ENCODE results near the gene CRBN.
A peak's percentile ranks its signal among the peaks of the same experiment; 100 is the strongest.

Gene CRBN

GRCh38 chr3:3149560-3149959 lies 29.9 kb downstream of the CRBN start:
- Mint-ChIP-seq H3K27ac (peak overlapping the region; percentile 62), H3K27me3 (no peaks in the 10 kb centered on the region), H3K9me3 (no peaks in the 10 kb centered on the region), H3K36me3 (ENCODE audit: low read depth) (peaks cover 68% of the 10 kb centered on the region), H3K4me3 (no peak overlapping the region), H3K4me1 (peaks cover 38% of the 10 kb centered on the region)
- DNase-seq (no peak), ATAC-seq (no peak)

DNA sequence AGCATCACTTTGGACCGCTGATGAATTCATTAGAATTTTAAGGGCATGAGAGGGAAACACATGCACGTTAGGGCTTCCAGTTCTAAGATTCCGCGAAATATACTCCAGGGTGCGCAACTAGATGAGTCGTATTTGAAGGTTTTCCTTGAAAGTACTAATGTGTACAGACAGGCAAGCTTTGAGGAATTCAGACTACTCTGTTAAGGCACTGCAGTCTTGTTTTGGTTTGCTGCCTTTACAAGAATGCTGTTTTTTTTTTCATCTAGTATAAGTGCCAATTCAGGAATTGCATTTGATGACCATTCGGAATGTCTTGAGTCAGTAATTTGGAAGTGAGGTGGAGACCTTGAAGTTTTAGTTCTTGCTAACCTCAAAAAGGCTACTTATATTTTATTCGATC lies 33.7 kb downstream of the CRBN start:
- Mint-ChIP-seq H3K4me3 (no peak overlapping the region), H3K27me3 (no peaks in the 10 kb centered on the region), H3K4me1 (peaks cover 38% of the 10 kb centered on the region), H3K9me3 (no peaks in the 10 kb centered on the region), H3K27ac (peak overlapping the region; percentile 74), H3K36me3 (ENCODE audit: low read depth) (peaks cover 71% of the 10 kb centered on the region)
- DNase-seq, result no peak
- no peak for ATAC-seq

- Mint-ChIP-seq H3K9me3 (no peaks in the 10 kb centered on the region), H3K4me3 (no peak overlapping the region), H3K4me1 (peaks cover 28% of the 10 kb centered on the region), H3K36me3 (ENCODE audit: low read depth) (peaks cover 79% of the 10 kb centered on the region), H3K27ac (no peak overlapping the region), H3K27me3 (no peaks in the 10 kb centered on the region)
- DNase-seq (no peak), ATAC-seq (no peak)
These were observed 37.6 kb downstream of the CRBN start for GRCh38 chr3:3141939-3142338.

- Mint-ChIP-seq H3K27ac (no peak overlapping the region), H3K9me3 (no peaks in the 10 kb centered on the region), H3K4me1 (peaks cover 40% of the 10 kb centered on the region), H3K27me3 (no peaks in the 10 kb centered on the region), H3K36me3 (ENCODE audit: low read depth) (peaks cover 71% of the 10 kb centered on the region), H3K4me3 (no peak overlapping the region)
- ATAC-seq (no peak), DNase-seq (no peak)
These were observed 42.0 kb downstream of the CRBN start for GRCh38 chr3:3137526-3137925.

DNA sequence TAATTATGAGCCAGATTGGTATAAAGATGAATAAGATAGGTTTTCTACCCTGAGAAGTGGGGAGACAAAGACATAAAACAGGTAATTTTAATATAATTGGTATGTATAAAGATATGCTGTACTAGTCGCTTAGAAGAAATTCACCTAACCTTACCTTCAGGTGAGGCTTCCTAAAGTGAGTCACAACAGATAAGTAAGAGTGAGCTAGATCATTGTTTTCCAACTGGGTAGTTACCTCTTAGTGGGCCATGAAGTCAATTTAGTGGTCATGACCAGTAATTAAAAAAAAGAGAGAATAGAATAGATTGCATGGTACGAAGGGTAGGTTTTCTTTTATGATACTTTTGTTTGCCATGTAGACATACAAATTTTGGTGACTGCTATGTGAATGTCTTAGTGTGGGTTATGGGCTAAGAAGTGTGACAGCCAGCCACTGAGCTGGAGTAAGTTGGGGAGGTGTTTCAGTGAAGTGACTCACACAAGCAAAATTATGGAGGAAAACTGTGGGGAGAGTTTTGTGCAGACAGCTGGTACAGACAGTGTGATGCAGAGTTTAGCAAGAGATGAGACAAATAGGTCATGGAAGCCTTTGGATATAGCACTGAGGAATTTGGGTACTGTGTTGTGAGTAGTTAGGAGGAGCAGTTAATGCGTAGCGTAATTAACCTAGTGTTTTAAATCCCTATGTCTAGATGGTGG lies 44.6 kb downstream of the CRBN start:
- H3K27me3 Mint-ChIP-seq, result no peaks in the 10 kb centered on the region
- H3K4me1 Mint-ChIP-seq, result peaks cover 44% of the 10 kb centered on the region
- ATAC-seq (peak; percentile 66), DNase-seq (no peak)
- peak overlapping the region; percentile 49 for H3K27ac Mint-ChIP-seq
- no peak overlapping the region for H3K4me3 Mint-ChIP-seq
- H3K9me3 Mint-ChIP-seq, result no peaks in the 10 kb centered on the region
- peaks cover 69% of the 10 kb centered on the region for H3K36me3 Mint-ChIP-seq (ENCODE audit: low read depth)

- H3K4me3 Mint-ChIP-seq, result peak overlapping the region; percentile 13
- ATAC-seq (no peak), DNase-seq (no peak)
- H3K9me3 Mint-ChIP-seq, result no peaks in the 10 kb centered on the region
- H3K27me3 Mint-ChIP-seq, result no peaks in the 10 kb centered on the region
- H3K36me3 Mint-ChIP-seq (ENCODE audit: low read depth), result peaks cover 71% of the 10 kb centered on the region
- no peak overlapping the region for H3K27ac Mint-ChIP-seq
- H3K4me1 Mint-ChIP-seq, result peaks cover 57% of the 10 kb centered on the region
These were observed 46.0 kb downstream of the CRBN start for GRCh38 chr3:3133500-3133899.

- H3K4me3 Mint-ChIP-seq, result peak overlapping the region; percentile 97
- peaks cover 58% of the 10 kb centered on the region for H3K36me3 Mint-ChIP-seq (ENCODE audit: low read depth)
- H3K27me3 Mint-ChIP-seq, result no peaks in the 10 kb centered on the region
- no peaks in the 10 kb centered on the region for H3K9me3 Mint-ChIP-seq
- no peak for ATAC-seq
- no peak for DNase-seq
- H3K4me1 Mint-ChIP-seq, result peaks cover 62% of the 10 kb centered on the region
- no peak overlapping the region for H3K27ac Mint-ChIP-seq
These were observed 49.9 kb downstream of the CRBN start for GRCh38 chr3:3129579-3129978.

DNA sequence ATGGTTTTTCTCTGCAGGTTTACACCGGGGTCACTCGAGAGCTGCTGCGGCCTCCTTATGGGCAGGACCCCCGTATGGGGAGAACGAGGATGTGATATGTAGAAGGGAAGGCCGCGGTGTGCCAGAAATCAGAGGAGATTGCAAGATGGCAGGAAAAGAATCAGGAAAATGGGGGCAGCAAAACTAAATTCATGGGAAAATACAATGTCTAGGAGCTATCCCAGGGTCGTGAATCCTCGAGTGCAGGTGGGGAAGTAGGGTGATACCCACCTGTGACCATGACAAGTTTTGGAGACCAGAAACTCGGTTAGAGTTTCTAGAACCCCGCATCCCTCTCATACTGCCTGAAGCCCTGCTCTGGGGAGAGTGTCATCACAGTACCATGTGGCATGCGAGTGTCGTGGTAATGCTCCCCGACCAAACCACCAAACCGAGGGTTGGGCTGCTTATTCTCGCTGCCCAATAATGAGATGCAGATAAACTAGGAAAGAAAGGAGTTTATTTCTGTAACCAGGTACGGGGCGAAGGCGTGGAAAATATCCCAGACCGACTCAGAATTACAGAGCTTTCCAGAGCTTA lies 52.0 kb downstream of the CRBN start:
- ATAC-seq (peak; percentile 57), DNase-seq (peak; percentile 35)
- Mint-ChIP-seq H3K4me1 (peaks cover 42% of the 10 kb centered on the region), H3K27me3 (no peaks in the 10 kb centered on the region), H3K9me3 (no peaks in the 10 kb centered on the region), H3K36me3 (ENCODE audit: low read depth) (peaks cover 45% of the 10 kb centered on the region), H3K27ac (peak overlapping the region; percentile 99), H3K4me3 (peak overlapping the region; percentile 97)

DNA sequence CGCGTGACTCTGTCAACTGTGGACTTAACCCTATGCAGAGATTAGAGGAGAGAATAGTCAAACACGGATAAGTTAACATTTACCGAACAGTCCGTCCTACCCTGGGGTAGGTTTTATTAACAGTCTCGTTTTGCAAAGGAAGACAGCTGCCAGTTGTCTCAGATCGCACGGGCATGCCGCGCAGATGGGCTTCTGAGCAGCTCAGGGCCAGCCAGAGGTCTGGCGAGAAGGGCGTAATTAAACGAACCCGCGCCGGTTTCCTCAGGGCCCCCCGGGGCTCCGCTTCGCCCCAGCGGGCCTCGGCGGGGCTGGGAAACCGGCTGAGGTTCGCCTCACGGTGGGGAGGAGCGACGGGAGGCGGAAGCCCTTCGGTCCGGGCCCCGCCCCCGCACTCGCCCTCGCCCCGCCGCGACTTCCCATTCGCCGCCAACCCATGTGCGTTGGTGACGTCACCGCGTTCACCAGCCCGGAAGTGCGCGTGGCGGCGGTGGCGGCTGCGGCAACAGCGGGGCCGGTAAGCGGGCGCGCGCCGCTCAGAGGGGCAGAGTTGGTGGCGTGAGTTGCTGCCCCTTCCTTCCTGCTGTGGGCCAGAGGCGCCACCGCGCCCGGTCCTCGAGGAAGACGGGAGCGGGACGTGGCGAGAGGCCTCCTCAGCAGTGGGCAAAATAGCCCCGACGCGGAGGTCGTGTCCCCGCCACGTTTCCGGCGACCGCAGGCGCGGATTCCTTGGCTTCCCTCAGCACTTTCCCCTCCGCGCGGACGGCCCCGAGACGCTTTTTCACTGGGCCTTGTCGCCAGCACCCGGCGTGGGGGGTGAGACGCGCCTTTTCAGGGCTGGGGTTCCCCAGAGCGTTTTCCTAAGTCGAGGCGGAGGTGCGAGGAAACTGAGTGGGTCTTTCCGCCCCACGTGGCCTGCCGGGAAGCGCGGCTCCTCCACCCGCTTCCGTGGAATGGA lies 52.7 kb downstream of the CRBN start, which contains the start of gene TRNT1:
Gene TRNT1 (plus strand): TSS at position 464 of the 955 bp plus-strand sequence. CDS start 2,101 bp downstream, outside the sequence.
- no peaks in the 10 kb centered on the region for H3K27me3 Mint-ChIP-seq
- peaks cover 42% of the 10 kb centered on the region for H3K4me1 Mint-ChIP-seq
- ATAC-seq, result peak; percentile 90

DNA sequence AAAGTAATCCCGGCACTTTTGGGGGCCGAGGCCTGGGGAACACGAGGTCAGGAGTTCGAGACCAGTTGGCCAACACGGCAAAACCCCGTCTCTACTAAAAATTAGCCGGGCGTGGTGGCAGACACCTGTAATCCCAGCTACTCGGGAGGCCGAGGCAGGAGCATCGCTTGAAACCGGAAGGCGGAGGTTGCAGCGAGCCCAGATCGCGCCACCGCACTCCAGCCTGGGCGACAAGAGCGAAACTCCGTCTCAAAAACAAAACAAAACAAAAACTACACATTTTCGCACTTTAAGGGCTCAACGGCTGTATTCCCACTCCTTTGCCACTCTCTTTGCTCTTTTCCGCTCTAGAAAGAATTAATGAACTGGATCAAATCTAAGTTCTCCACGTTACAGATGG lies 53.5 kb downstream of the CRBN start:
- ATAC-seq (no peak), DNase-seq (no peak)
- no peaks in the 10 kb centered on the region for H3K27me3 Mint-ChIP-seq
- H3K4me1 Mint-ChIP-seq, result peaks cover 42% of the 10 kb centered on the region
- H3K9me3 Mint-ChIP-seq, result no peaks in the 10 kb centered on the region
- H3K36me3 Mint-ChIP-seq (ENCODE audit: low read depth), result peaks cover 40% of the 10 kb centered on the region
- H3K27ac Mint-ChIP-seq, result peak overlapping the region; percentile 99
- H3K4me3 Mint-ChIP-seq, result peak overlapping the region; percentile 97

More for the DNA sequence above, 52.7 kb downstream of the CRBN start, which contains the start of gene TRNT1:
- H3K36me3 Mint-ChIP-seq (ENCODE audit: low read depth), result peaks cover 45% of the 10 kb centered on the region
- H3K9me3 Mint-ChIP-seq, result no peaks in the 10 kb centered on the region
- DNase-seq, result peak; percentile 97
- H3K4me3 Mint-ChIP-seq, result peak within 1 kb of the TSS; percentile 97
- peak within 1 kb of the TSS; percentile 99 for H3K27ac Mint-ChIP-seq

GRCh38 chr3:3119393-3119851 lies 60.1 kb downstream of the CRBN start:
- no peaks in the 10 kb centered on the region for H3K36me3 Mint-ChIP-seq (ENCODE audit: low read depth)
- H3K4me1 Mint-ChIP-seq, result peaks cover 6% of the 10 kb centered on the region
- H3K27ac Mint-ChIP-seq, result no peak overlapping the region
- H3K27me3 Mint-ChIP-seq, result no peaks in the 10 kb centered on the region
- ATAC-seq (peak; percentile 88), DNase-seq (no peak)
- no peak overlapping the region for H3K4me3 Mint-ChIP-seq
- H3K9me3 Mint-ChIP-seq, result no peaks in the 10 kb centered on the region

DNA sequence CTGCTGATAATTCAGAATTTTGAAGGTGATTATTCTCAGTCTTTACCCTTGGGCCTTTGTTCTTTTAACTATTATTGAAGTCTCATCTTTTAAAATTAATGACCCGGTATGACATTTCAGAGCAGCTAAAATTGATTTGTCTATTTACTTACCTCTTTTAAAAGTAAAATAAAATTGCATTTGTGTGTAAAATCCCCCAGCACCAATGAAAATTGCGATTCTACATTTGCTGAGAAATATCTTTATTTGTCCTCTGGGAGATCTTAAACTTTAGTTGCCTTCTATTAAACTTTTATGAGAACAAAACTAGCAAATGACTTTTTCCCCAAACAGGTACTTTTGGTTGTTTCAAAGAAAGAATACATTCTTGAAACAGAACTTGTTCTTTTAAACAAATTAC lies 61.8 kb downstream of the CRBN start:
- H3K4me3 Mint-ChIP-seq, result no peak overlapping the region
- DNase-seq, result no peak
- no peak for ATAC-seq
- peaks cover 6% of the 10 kb centered on the region for H3K4me1 Mint-ChIP-seq
- no peaks in the 10 kb centered on the region for H3K9me3 Mint-ChIP-seq
- no peaks in the 10 kb centered on the region for H3K36me3 Mint-ChIP-seq (ENCODE audit: low read depth)
- H3K27me3 Mint-ChIP-seq, result no peaks in the 10 kb centered on the region
- H3K27ac Mint-ChIP-seq, result no peak overlapping the region

DNA sequence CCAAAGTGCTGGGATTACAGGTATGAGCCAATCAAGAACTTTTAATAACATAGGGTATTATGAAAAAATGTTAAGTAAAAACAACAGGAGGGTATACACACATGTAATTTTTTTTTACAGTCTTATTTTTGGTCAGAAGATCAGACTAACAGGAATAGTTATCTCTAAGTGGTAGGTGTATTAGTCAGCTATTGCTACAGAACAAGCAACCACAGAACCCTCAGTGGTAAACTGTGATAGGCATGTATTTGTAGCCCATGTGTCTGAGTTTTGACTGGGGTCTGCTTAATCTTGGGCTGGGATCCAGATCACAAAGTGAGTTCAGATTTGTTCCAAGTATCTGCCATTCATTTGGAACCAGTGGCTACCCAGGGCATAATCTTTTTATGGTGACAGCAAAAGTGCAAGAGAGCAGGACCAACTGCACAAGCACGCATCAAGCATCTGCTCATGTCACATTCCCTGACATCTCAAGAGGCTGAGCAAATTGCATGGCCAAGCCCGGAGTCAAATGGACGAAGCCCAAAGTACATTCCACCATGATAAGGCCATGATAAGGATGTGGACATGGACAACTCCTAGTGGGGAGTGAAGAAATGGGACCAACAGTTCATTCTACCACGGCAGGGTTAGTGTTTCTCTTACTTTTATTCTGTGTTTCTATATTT lies 66.3 kb downstream of the CRBN start:
- DNase-seq (no peak), ATAC-seq (no peak)
- no peaks in the 10 kb centered on the region for H3K36me3 Mint-ChIP-seq (ENCODE audit: low read depth)
- H3K9me3 Mint-ChIP-seq, result no peaks in the 10 kb centered on the region
- H3K27ac Mint-ChIP-seq, result no peak overlapping the region
- no peak overlapping the region for H3K4me3 Mint-ChIP-seq
- peaks cover 15% of the 10 kb centered on the region for H3K4me1 Mint-ChIP-seq
- H3K27me3 Mint-ChIP-seq, result no peaks in the 10 kb centered on the region

DNA sequence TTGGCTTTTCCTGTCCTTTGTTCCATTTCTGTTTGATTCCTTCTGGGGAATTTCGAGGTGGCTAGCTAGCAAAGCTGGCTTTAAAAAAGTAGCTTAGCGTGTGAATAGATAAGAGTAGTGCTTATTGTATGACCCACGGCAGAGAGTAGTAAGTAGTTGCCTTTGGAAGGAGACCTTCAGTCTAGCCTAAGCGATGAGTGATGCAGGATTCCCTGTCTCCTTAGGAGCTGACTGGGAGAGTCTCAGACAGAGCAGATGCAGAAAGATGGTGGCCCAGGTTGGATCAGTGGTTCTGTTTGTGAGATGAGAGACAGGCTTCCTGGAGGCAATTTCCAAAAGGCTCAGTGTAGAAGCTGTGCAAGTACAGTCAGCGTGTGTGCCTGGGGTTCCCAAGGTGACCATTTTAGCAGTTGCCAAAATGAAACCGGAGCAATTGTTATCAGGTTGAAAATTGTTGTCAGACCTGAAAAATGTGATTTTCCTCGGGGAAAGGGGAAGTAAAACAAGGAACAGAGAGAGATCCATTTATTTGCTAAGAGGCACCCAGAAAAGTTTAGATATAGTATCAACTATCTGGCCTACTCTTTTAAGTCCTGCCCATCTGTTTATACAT lies 68.6 kb downstream of the CRBN start:
- DNase-seq (no peak), ATAC-seq (no peak)
- H3K27me3 Mint-ChIP-seq, result no peaks in the 10 kb centered on the region
- H3K36me3 Mint-ChIP-seq (ENCODE audit: low read depth), result no peaks in the 10 kb centered on the region
- no peak overlapping the region for H3K27ac Mint-ChIP-seq
- H3K9me3 Mint-ChIP-seq, result no peaks in the 10 kb centered on the region
- H3K4me3 Mint-ChIP-seq, result no peak overlapping the region
- H3K4me1 Mint-ChIP-seq, result peaks cover 16% of the 10 kb centered on the region
